MM.1S (cell line): ENCODE data around the gene DAO.

Experiments used
- EZH2phosphoT487 ChIP-seq: fragments of 300-600 bp; sonication (generic); IDR thresholded peaks from 2 replicates; pipeline ENCODE4 v1.6.1; 2018; ENCODE audit warnings: antibody characterized with exemption, low read length
- TF ChIP-seq, protein P1 (sequence below): fragments of 300-600 bp; sonication (generic); IDR thresholded peaks from 2 replicates; pipeline ENCODE4 v1.5.1; 2016; ENCODE audit warnings: antibody characterized with exemption, low read length, mixed read lengths

DNA sequence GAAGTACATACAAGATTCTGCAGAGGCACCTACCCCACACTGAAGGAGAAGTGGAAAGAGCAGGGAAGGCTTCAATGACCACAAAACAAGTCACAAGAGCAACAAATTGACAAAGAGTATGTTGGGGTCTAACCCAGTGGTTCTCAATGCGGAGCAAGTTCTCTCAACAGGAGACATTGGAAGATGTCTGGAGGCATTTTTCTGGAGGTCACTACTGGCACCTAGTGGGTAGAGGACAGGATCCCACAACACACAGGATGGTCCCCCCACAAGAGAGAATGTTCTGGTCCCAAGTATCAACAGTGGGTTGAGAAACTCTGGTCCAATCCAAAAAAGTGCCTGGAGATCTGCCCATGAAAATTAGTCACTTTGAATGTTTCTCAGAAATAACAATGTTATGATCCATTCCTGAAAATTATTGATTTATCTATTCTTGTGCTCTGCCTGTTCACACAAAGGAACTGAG lies 25.9 kb upstream of the DAO start:
- no peak for TF ChIP-seq EZH2phosphoT487
- TF ChIP-seq, protein P1, sequence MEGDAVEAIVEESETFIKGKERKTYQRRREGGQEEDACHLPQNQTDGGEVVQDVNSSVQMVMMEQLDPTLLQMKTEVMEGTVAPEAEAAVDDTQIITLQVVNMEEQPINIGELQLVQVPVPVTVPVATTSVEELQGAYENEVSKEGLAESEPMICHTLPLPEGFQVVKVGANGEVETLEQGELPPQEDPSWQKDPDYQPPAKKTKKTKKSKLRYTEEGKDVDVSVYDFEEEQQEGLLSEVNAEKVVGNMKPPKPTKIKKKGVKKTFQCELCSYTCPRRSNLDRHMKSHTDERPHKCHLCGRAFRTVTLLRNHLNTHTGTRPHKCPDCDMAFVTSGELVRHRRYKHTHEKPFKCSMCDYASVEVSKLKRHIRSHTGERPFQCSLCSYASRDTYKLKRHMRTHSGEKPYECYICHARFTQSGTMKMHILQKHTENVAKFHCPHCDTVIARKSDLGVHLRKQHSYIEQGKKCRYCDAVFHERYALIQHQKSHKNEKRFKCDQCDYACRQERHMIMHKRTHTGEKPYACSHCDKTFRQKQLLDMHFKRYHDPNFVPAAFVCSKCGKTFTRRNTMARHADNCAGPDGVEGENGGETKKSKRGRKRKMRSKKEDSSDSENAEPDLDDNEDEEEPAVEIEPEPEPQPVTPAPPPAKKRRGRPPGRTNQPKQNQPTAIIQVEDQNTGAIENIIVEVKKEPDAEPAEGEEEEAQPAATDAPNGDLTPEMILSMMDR, result no peak
